HepG2 (cell line): Measurements from ENCODE around the gene PSENEN. TPM values are rescaled to one million over a fixed set of nuclear protein-coding genes. Genes with fewer than 3 reads are reported as not detected.

ENCODE experiments used
- AKAP8 ChIP-seq: sonication (generic); formaldehyde crosslinking; IDR thresholded peaks from 2 replicates; pipeline ENCODE4 v1.5.1; 2020; ENCODE audit warnings: mild to moderate bottlenecking, missing genetic modification reagents
- GATA4 ChIP-seq: sonication (generic); IDR thresholded peaks from 2 replicates; pipeline ENCODE4 v1.6.1; 2016; ENCODE audit warnings: antibody characterized with exemption, low read depth, borderline replicate concordance
- HOMEZ ChIP-seq: IDR thresholded peaks from 2 replicates; pipeline ENCODE4 v1.6.1; 2016; ENCODE audit warnings: low read depth
- IKZF5 ChIP-seq: IDR thresholded peaks from 2 replicates; pipeline ENCODE4 v1.6.1; 2018; ENCODE audit warnings: missing genetic modification reagents, mild to moderate bottlenecking, missing compliant biosample characterization
- IRF2 ChIP-seq: IDR thresholded peaks from 2 replicates; pipeline ENCODE4 v1.6.1; 2018; ENCODE audit warnings: missing genetic modification reagents, missing compliant biosample characterization
- MATR3 ChIP-seq: sonication (generic); formaldehyde crosslinking; IDR thresholded peaks from 2 replicates; pipeline ENCODE4 v1.4.0; 2020; ENCODE audit warnings: missing genetic modification reagents
- MYPOP ChIP-seq: sonication (generic); formaldehyde crosslinking; IDR thresholded peaks from 2 replicates; pipeline ENCODE4 v1.8.1; 2023; ENCODE audit warnings: mild to moderate bottlenecking, moderate library complexity, missing genetic modification reagents
- SRY ChIP-seq: sonication (generic); formaldehyde crosslinking; IDR thresholded peaks from 2 replicates; pipeline ENCODE4 v1.8.0; 2022; ENCODE audit warnings: mild to moderate bottlenecking, missing genetic modification reagents
- UBTF ChIP-seq: sonication (generic); formaldehyde crosslinking; IDR thresholded peaks from 2 replicates; pipeline ENCODE4 v1.4.0; 2020; ENCODE audit warnings: mild to moderate bottlenecking, missing genetic modification reagents
- ZHX2 ChIP-seq, 2 experiments: sonication (generic) in 1 of 2; formaldehyde crosslinking in 1 of 2; IDR thresholded peaks; 2 replicates each; pipeline versions ENCODE4 v1.6.1 to v1.9.0; 2014 to 2022; ENCODE audit warnings: antibody characterized with exemption in 1 of 2, borderline replicate concordance in 1 of 2, inconsistent platforms in 1 of 2, low read depth in 1 of 2, missing genetic modification reagents in 1 of 2
- ZMAT3 ChIP-seq: sonication (generic); formaldehyde crosslinking; conservative IDR thresholded peaks from 2 replicates; pipeline ENCODE4 v1.7.0; 2021; ENCODE audit warnings: missing genetic modification reagents
- ZNF564 ChIP-seq: sonication (generic); formaldehyde crosslinking; IDR thresholded peaks from 2 replicates; pipeline ENCODE4 v1.8.1; 2023; ENCODE audit warnings: mild to moderate bottlenecking, missing genetic modification reagents
- ZNF709 ChIP-seq: sonication (generic); formaldehyde crosslinking; IDR thresholded peaks from 2 replicates; pipeline ENCODE4 v1.5.0; 2020; ENCODE audit warnings: mild to moderate bottlenecking, missing genetic modification reagents
- ZNF740 ChIP-seq: sonication (generic); formaldehyde crosslinking; IDR thresholded peaks from 2 replicates; pipeline ENCODE4 v1.4.0; 2020; ENCODE audit warnings: missing genetic modification reagents
- ZSCAN22 ChIP-seq: sonication (generic); formaldehyde crosslinking; IDR thresholded peaks from 2 replicates; pipeline ENCODE4 v1.4.0; 2020; ENCODE audit warnings: mild to moderate bottlenecking, missing genetic modification reagents
- polyA plus RNA-seq, 8 experiments: library from polyadenylated mRNA; depleted of rRNA in 3 of 8; stranded (reverse) in 7 of 8; unstranded in 1 of 8; fragments of >200 nt; fragmentation: Illumina TruSeq in 4 of 8; extraction: Trizol in 4 of 8; gene quantifications; 2 replicates each; pipeline versions ENCODE4 v1.2.1 to v1.2.3, GENCODE V29; 2011 to 2016; ENCODE audit warnings: low read depth in 4 of 8, missing spikeins in 1 of 8, mixed read lengths in 1 of 8; ENCODE audit not compliant: insufficient read depth in 1 of 8
- total RNA-seq, 5 experiments: library from RNA; depleted of rRNA; stranded (reverse); fragments of >200 nt; fragmentation: Illumina TruSeq; extraction: Trizol; gene quantifications; 2 replicates each; pipeline ENCODE4 v1.2.3, GENCODE V29; 2016; ENCODE audit warnings: low read depth in 1 of 5

Gene PSENEN
- total and polyA plus RNA-seq, 2 of the 13 experiments (the other 11 are each of a cell fraction or from before 2014, with no cell fraction given) = 16.9 to 34.2 TPM

- TF ChIP-seq IKZF5 (CRISPR knock-in tag) (peak; percentile 42; the same call in 1 of the 2 replicates), MYPOP (0 out of 2 replicates have a peak, but pooled peaks have one; percentile 49), UBTF (CRISPR knock-in tag) (peak; percentile 88), HOMEZ (CRISPR knock-in tag) (peak; percentile 42; the same call in 1 of the 2 replicates), ZNF740 (no peak), IRF2 (CRISPR knock-in tag) (peak; percentile 71), ZMAT3 (CRISPR knock-in tag) (peak; percentile 56; the same call in 1 of the 2 replicates), MATR3 (CRISPR knock-in tag) (no peak), SRY (peak; percentile 44), ZNF564 (peak; percentile 72; the same call in 1 of the 2 replicates), GATA4 (no peak), ZHX2 (IDR thresholded peaks at IDR 0.05; ENCODE audit: low read depth) (no peak), ZHX2 (CRISPR knock-in tag; IDR thresholded peaks at IDR 0.05; ENCODE audit: borderline replicate concordance) (0 out of 2 replicates have a peak, but pooled peaks have one; percentile 17), ZNF709 (CRISPR knock-in tag) (peak; percentile 41; the same call in 1 of the 2 replicates), AKAP8 (CRISPR knock-in tag) (no peak), ZSCAN22 (CRISPR knock-in tag) (peak; percentile 34; the same call in 1 of the 2 replicates)
These were observed 28.4 kb upstream of the PSENEN start (continued) for GRCh38 chr19:35716801-35717664.
